ENCODE results near the gene LTN1.
A peak's percentile ranks its signal among the peaks of the same experiment; 100 is the strongest.

The LTN1 gene

GRCh38 chr21:28928578-28929420, 63.9 kb downstream of the LTN1 start:
- DNase-seq = no peak

- DNase-seq = no peak
These were observed 65.5 kb downstream of the LTN1 start for GRCh38 chr21:28927130-28927529.

DNA sequence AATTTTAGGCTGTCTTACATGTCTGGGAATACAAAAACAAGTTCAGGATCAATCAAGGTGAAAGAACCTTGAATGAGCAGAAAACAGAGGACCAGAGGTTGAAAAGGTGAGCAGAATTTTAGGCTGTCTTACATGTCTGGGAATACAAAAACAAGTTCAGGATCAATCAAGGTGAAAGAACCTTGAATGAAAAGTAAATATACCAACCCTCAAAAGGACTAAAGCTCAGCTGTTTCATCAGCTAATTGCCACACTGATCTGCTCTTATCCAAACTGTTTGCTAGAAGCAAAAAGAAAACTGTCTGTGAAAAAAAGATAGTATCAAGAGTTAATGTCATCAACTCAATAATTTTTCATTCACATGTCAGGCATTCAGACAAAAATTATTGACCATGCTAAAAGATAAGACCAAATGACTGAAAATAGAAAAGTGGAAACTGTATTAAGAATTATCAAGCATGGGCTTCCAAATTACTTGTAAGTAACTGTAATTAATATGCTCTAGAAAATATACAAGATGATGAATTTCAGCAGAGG, 69.2 kb downstream of the LTN1 start:
- no peak for DNase-seq

- DNase-seq = no peak
These were observed 70.3 kb downstream of the LTN1 start for GRCh38 chr21:28922368-28922767.

GRCh38 chr21:28916150-28916893, 76.4 kb downstream of the LTN1 start:
- DNase-seq = no peak

- no peak for DNase-seq
These were observed 79.6 kb downstream of the LTN1 start for GRCh38 chr21:28913071-28913470.

GRCh38 chr21:28910280-28910887, 82.3 kb downstream of the LTN1 start:
- no peak for DNase-seq

- no peak for DNase-seq
These were observed 84.3 kb downstream of the LTN1 start for GRCh38 chr21:28908351-28908750.

- no peak for DNase-seq
These were observed 85.8 kb downstream of the LTN1 start for GRCh38 chr21:28906841-28907240.

- no peak for DNase-seq
These were observed 86.4 kb downstream of the LTN1 start for GRCh38 chr21:28906236-28906635.

- no peak for DNase-seq
These were observed 87.7 kb downstream of the LTN1 start for GRCh38 chr21:28904961-28905435.

DNA sequence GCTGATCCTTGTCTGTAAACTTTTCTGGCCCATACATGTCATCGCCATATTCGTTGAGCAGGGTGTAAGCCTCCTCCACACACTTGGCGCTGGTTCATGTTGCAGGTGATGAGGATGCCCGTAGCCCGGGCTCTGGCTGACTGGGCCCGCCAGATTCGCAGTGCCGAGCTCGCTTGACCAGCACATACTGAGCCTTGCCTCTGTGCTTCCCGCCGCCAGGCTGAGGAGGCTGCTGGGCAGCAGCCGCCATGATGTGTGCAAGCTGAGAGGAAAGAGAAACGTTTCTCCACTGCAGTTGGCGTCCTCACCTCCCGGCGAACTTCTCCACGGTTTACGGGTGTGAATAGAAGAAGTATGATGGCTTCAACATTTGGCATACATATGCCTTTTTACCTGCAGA, 89.2 kb downstream of the LTN1 start:
- DNase-seq = no peak

DNA sequence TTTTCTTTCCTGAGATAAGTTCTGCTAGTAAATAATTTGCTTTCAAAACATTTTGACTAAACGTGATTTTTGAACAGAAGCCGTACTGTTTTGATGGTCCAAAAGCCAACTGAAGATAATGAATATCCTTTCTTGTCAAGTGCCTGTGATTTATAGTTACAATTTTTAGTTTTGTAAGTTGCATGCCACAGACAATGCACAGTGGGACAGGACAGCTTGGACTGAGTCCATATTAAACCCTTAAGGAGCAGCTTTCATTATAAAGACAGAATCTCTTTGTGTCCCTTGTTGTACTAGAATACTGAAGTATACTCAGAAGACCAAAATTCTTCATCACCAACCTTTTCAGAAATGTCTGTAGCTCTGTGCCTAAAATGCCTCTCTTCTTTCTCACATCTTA, 92.2 kb downstream of the LTN1 start:
- DNase-seq = no peak

DNA sequence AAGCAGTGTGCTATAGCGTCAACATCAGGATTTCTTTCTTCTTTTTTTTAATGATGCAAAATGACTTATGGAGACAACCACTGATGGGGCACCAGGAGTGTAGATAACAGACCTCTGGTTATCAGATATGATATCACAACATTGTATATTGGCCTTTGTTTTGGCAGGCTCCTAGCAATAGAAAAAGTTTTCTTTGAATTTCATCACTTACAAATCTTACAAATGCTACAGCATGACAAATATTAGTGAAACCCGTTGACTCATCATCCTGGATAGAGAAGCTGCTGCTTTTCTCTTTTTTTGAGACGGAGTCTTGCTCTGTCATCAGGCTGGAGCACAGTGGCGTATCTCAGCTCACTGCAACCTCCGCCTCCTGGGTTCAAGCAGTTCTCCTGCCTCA, 92.9 kb downstream of the LTN1 start:
- no peak for DNase-seq

GRCh38 chr21:28899220-28899619, 93.5 kb downstream of the LTN1 start:
- no peak for DNase-seq

- DNase-seq = no peak
These were observed 99.0 kb downstream of the LTN1 start for GRCh38 chr21:28893687-28894086.

- no peak for DNase-seq
These were observed 100.2 kb downstream of the LTN1 start for GRCh38 chr21:28892199-28893111.

DNA sequence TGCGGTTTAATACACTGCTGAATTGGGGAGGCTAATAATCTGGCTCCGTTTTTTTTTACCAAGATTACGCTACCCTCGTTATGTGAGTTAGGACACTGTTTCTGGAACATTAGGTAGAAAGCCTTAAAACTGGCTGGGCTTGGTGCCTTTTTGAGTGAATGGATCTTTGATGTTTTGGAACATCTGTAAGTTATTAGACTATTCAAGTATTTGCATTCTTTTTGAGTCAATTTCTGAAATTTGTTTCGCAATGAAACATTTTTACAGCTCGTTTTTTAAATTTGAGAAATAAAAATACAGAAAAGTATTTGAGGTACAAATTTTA, 106.9 kb downstream of the LTN1 start:
- no peak for DNase-seq

DNA sequence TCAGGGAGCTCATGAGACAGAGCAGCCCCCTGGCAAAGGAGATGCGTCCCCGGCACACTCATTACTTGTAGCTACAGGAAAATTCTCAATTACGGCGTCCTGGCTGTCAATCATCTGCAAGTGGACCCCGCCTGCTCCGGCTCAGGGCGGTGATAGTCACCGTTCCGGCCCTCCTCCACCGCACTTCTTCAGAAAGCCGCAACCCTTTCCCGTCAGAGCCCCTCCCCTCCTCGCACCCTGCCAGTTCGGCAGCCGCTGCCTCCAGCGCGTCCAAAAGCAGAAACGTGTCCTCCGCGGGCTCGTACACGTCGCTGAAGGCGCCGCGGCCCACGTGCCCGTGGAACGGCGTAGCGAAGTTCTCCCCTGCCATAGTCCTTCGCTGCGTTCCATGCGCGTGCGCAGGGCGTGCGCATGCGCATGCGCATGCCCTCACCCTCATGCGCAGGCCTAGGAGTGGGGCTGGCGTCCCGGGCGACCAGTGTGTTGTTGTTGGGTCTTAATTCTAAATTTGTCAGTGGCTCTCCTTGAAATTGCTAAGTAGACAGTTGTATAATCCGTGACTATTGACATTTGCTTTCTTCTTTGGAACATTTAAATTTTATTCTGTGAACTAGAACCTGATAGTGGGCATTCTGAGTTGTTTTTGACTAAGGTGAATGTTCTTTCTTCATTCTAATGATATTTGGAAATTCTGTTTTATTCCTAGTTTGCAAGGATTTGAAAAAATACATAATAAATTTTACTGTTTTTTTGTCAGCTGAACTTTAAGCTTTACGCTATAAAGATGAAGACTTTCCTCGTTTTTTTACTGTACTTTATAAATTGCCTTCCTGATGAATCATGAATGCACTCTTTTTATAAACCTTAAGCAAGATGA, 107.5 kb downstream of the LTN1 start:
- peak; percentile 96 for DNase-seq

DNA sequence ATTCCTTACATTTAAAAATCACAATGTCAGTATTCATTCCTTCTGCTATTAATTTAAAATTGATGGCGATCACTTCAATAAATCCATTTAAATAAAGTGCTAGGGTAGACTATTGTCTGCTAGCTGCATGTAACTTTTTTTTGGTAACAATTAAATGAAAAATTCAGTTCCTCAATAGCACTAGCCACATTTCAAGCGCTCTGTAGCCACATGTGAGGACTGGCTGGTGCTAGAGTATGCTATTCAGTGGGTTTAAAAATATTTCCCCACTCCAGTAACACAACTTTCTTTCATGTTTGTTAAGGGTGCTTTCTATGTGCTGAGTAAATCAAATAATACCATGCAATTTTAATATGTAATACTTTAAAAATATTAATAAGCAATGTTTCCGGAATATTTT, 108.2 kb downstream of the LTN1 start:
- DNase-seq = peak; percentile 51

DNA sequence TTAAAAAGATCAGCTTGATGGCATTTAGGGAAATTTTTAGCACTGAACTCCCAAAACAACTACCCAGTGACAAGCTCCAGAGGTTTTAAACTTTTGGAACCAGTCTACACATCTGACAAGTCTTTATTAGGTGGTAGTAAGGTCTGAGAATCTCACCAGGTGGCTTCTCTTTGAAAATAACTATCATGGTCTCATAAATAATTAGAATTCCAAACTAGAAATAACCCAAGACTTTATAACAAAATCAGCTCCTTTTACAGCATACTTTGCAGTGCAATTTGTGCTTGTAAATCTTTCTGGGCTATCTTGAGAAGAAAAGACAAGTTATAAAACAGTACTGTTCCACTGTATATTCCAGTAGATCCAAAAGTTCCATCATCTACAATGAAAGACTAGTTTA, 108.7 kb downstream of the LTN1 start:
- DNase-seq = no peak

DNA sequence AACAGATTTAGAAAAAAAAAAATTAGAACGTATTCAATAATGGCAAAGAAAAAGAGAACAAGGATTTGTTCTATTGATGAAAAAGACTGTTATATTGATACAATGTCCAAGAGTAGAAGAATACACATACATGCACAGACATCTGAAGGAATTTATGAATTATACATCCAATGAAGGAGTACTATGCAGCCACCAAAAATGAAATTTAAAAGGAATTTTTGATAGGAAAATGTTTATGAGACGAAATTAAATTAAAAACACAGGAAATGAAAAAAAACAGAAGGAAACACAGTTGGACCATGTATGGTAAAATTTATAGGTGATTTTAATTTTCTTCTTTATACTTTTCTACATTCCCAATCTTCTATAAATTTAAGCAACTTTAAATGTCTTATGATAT, 110.3 kb downstream of the LTN1 start:
- no peak for DNase-seq
